K562 (cell line): ENCODE measurements around the gene MORC1. TPM values are rescaled to one million over a fixed set of nuclear protein-coding genes. Genes with fewer than 3 reads are reported as not detected.

ENCODE experiments used
- ATAC-seq: fragments of 200-7000 bp; cut with Tn5 transposase; 3 replicates; pipeline ENCODE4 v1.9.1; 2020; ENCODE audit warnings: moderate library complexity
- BruUV-seq: library from RNA; stranded (reverse); fragments of 400-500 nt; replicated peaks from 2 replicates; lab custom pipeline; 2021; lab: Mats Ljungman, UMichigan
- CTCF ChIA-PET: fragments of 300-600 bp; formaldehyde crosslinking; extraction: SDS; loops from one replicate; lab custom pipeline; 2021; ENCODE audit warnings: low intra/inter-chr PET ratio; lab: Yijun Ruan, JAX
- POLR2A ChIA-PET: fragments of 300-600, 350-650 bp; sonication (Branson Sonifier 250); formaldehyde crosslinking; extraction: SDS; loops from one replicate; lab custom pipeline; 2021; ENCODE audit warnings: antibody characterized with exemption, inconsistent platforms; lab: Yijun Ruan, JAX
- DNase-seq, 4 experiments: peaks; one replicate each; pipeline versions ENCODE4 v3.0.0 to v3.0.0-alpha.2; 2011 to 2018; ENCODE audit warnings: low spot score in 3 of 4, mixed read lengths in 3 of 4; ENCODE audit errors: extremely low read depth in 1 of 4
- FAIRE-seq: peaks from 2 replicates; lab custom pipeline; 2011; peaks lifted over from hg19 to GRCh38; lab: Jason Lieb, UNC
- H2AFZ ChIP-seq: 2 replicates; pipeline ENCODE4 v1.6.0; 2011; ENCODE audit warnings: low read depth, low read length, control low read depth, inconsistent platforms
- H3K27ac ChIP-seq: fragments of 200-600 bp; 3 replicates; pipeline ENCODE4 v1.8.0; 2011; ENCODE audit warnings: low read depth, mild to moderate bottlenecking, control low read depth, inconsistent platforms, low read length, moderate library complexity, mixed read lengths; ENCODE audit errors: extremely low read depth
- H3K27me3 ChIP-seq, 2 experiments: fragments of 300-600 bp in 1 of 2; 2 replicates in 1 of 2; 3 replicates in 1 of 2; pipeline versions ENCODE4 v1.6.0 to v1.8.0; 2011; ENCODE audit warnings: inconsistent platforms in 2 of 2, low read length in 2 of 2, mild to moderate bottlenecking in 1 of 2, mixed read lengths in 1 of 2, moderate library complexity in 1 of 2; ENCODE audit not compliant: control insufficient read depth in 2 of 2, insufficient read depth in 2 of 2
- H3K36me3 ChIP-seq: fragments of 300-600 bp; 3 replicates; pipeline ENCODE4 v1.8.0; 2011; ENCODE audit warnings: mild to moderate bottlenecking, low read length, inconsistent platforms; ENCODE audit not compliant: control insufficient read depth, insufficient read depth
- H3K4me1 ChIP-seq, 2 experiments: fragments of 200-600 bp in 1 of 2; replicated peaks in 1 of 2; 2 replicates in 1 of 2; 3 replicates in 1 of 2; pipeline versions ENCODE4 v1.5.1 to v1.8.0; 2011; ENCODE audit warnings: inconsistent platforms in 2 of 2, low read length in 2 of 2, mild to moderate bottlenecking in 1 of 2, mixed read lengths in 1 of 2, moderate library complexity in 1 of 2; ENCODE audit not compliant: control insufficient read depth in 2 of 2, insufficient read depth in 2 of 2
- H3K4me2 ChIP-seq: 2 replicates; pipeline ENCODE4 v1.6.1; 2011; ENCODE audit warnings: low read length, control low read depth, inconsistent platforms, mixed read lengths; ENCODE audit not compliant: insufficient read depth
- H3K4me3 ChIP-seq: fragments of 200-600 bp; sonication (generic), shearing (Covaris generic); 2 replicates; pipeline ENCODE4 v1.5.1; 2016; ENCODE audit warnings: control low read depth, inconsistent platforms
- H3K79me2 ChIP-seq: fragments of 200-600 bp; 3 replicates; pipeline ENCODE4 v1.8.0; 2011; ENCODE audit warnings: low read length, inconsistent platforms; ENCODE audit not compliant: control insufficient read depth, insufficient read depth
- H3K9ac ChIP-seq, 2 experiments: 2 replicates each; pipeline versions ENCODE4 v1.6.0 to v1.6.1; 2011; ENCODE audit warnings: low read depth in 2 of 2, low read length in 2 of 2, control low read depth in 1 of 2, inconsistent platforms in 1 of 2, mild to moderate bottlenecking in 1 of 2, mixed read lengths in 1 of 2; ENCODE audit not compliant: insufficient read depth in 1 of 2
- H3K9me1 ChIP-seq: one replicate; pipeline ENCODE4 v1.6.0; 2011; ENCODE audit warnings: inconsistent platforms, mild to moderate bottlenecking, low read length, moderate library complexity; ENCODE audit not compliant: control insufficient read depth, insufficient read depth
- H3K9me3 ChIP-seq: replicated peaks from 2 replicates; pipeline ENCODE4 v1.5.1; 2011; ENCODE audit warnings: low read depth, low read length, inconsistent platforms; ENCODE audit not compliant: control insufficient read depth, insufficient read depth
- H4K20me1 ChIP-seq: replicated peaks from 2 replicates; pipeline ENCODE4 v1.6.1; 2011; ENCODE audit warnings: low read length, inconsistent platforms, mixed read lengths; ENCODE audit not compliant: control insufficient read depth, insufficient read depth
- BACH1 ChIP-seq: fragments of 200-800 bp; sonication (Bioruptor generic); IDR thresholded peaks from 2 replicates; pipeline ENCODE4 v1.6.1; 2016; ENCODE audit warnings: missing genetic modification characterization, missing compliant biosample characterization
- CXXC5 ChIP-seq: fragments of 250-450 bp; sonication (Bioruptor Pico); IDR thresholded peaks from 2 replicates; pipeline ENCODE4 v1.8.0; 2022; ENCODE audit warnings: inconsistent platforms, mild to moderate bottlenecking, moderate library complexity
- DACH1 ChIP-seq: fragments of 450-650 bp; IDR thresholded peaks from 2 replicates; pipeline ENCODE4 v1.6.1; 2018; ENCODE audit not compliant: partially characterized antibody
- EP400 ChIP-seq: fragments of 450-650 bp; IDR thresholded peaks from 2 replicates; pipeline ENCODE4 v1.6.1; 2017; ENCODE audit warnings: antibody characterized with exemption, mild to moderate bottlenecking, moderate library complexity
- ESRRA ChIP-seq: fragments of 450-650 bp; IDR thresholded peaks from 2 replicates; pipeline ENCODE4 v1.6.1; 2014; ENCODE audit warnings: low read depth, mild to moderate bottlenecking, moderate library complexity, borderline replicate concordance
- POLR2G ChIP-seq: fragments of 200-400 bp; formaldehyde crosslinking; IDR thresholded peaks from 2 replicates; pipeline ENCODE4 v1.6.1; 2017; ENCODE audit warnings: low read depth, mild to moderate bottlenecking, antibody characterized with exemption, low read length, moderate library complexity
- TAF7 ChIP-seq: fragments of 450-650 bp; IDR thresholded peaks from 2 replicates; pipeline ENCODE4 v1.6.1; 2016; ENCODE audit warnings: missing genetic modification characterization, missing compliant biosample characterization
- THRA ChIP-seq: fragments of 450-650 bp; IDR thresholded peaks from 2 replicates; pipeline ENCODE4 v1.6.1; 2017; ENCODE audit warnings: mild to moderate bottlenecking, moderate library complexity
- TRIM24 ChIP-seq, 2 experiments: fragments of 450-650 bp; IDR thresholded peaks; 2 replicates each; pipeline ENCODE4 v1.6.1; 2016
- ZNF232 ChIP-seq: sonication (generic); formaldehyde crosslinking; IDR thresholded peaks from 2 replicates; pipeline ENCODE4 v1.8.0; 2022; ENCODE audit warnings: mild to moderate bottlenecking, missing genetic modification reagents
- ZNF445 ChIP-seq: fragments of 250-450 bp; sonication (Bioruptor Pico); IDR thresholded peaks from 2 replicates; pipeline ENCODE4 v1.4.0; 2020; ENCODE audit warnings: low read depth, mild to moderate bottlenecking, moderate library complexity
- ZNF584 ChIP-seq: fragments of 200-800 bp; sonication (Bioruptor generic); IDR thresholded peaks from 2 replicates; pipeline ENCODE4 v1.6.1; 2016; ENCODE audit warnings: low read depth, mild to moderate bottlenecking, missing genetic modification characterization, missing compliant biosample characterization
- WGBS: fragments of 100-300 bp; shearing (Covaris generic); methylation state at CpG from one replicate; pipeline ENCODE4 v1.1.6; 2016; ENCODE audit warnings: low coverage, mixed read lengths; ENCODE audit not compliant: insufficient coverage; ENCODE audit errors: missing lambda C conversion rate; 5-methylcytosine and 5-hydroxymethylcytosine counted together
- in situ Hi-C: fragments of 300-500 bp; cut with MboI; formaldehyde crosslinking; loops from 4 replicates; pipeline ENCODE4 v1.15.0; 2018; ENCODE audit warnings: inconsistent platforms, mixed read lengths
- intact Hi-C: fragments of 100-400 bp; cut with micrococcal nuclease; formaldehyde crosslinking; loops from 2 replicates; pipeline ENCODE4 v1.14.2; 2022
- polyA plus RNA-seq, 8 experiments: library from polyadenylated mRNA; depleted of rRNA in 4 of 8; stranded (reverse) in 5 of 8; unstranded in 3 of 8; fragments of >200 nt; fragmentation: Nextera tagmentation in 2 of 8; fragmentation: Illumina TruSeq in 1 of 8; extraction: Ambion mirVana in 2 of 8; extraction: Trizol in 1 of 8; gene quantifications; 2 replicates each; pipeline versions ENCODE4 v1.2.1 to v1.2.3, GENCODE V29; 2011 to 2014; ENCODE audit warnings: inconsistent platforms in 1 of 8, missing spikeins in 1 of 8
- total RNA-seq, 7 experiments: library from RNA; depleted of rRNA in 6 of 7; stranded (reverse); fragments of >200 nt in 6 of 7; fragmentation: Illumina TruSeq in 2 of 7; extraction: Trizol in 2 of 7; gene quantifications; 2 replicates each; pipeline versions ENCODE4 v1.2.1 to v1.2.3, GENCODE V29; 2011 to 2021; ENCODE audit warnings: low replicate concordance in 1 of 7

The MORC1 gene
- total and polyA plus RNA-seq, 9 of the 15 experiments (the other 6 are each of a cell fraction or from before 2014, with no cell fraction given) = 0.08 to 0.41 (median 0.30) TPM; not detected in 1

GRCh38 chr3:109115451-109115850, 2.5 kb downstream of the MORC1 start:
- no peak for FAIRE-seq
- intact Hi-C loops = no loop called here
- no peak for TF ChIP-seq EP400
- TF ChIP-seq ZNF232 (CRISPR knock-in tag) = no peak
- TF ChIP-seq POLR2G = no peak
- TF ChIP-seq CXXC5 = no peak
- no peak for TF ChIP-seq TRIM24 (IDR thresholded peaks at IDR 0.05)
- no peak for TF ChIP-seq BACH1 (tag)
- TF ChIP-seq ZNF445 (CRISPR knock-in tag) = no peak
- TF ChIP-seq ZNF584 = no peak
- TF ChIP-seq TAF7 (tag) = no peak
- no peak for TF ChIP-seq THRA
- no peak for TF ChIP-seq DACH1
- no peak for TF ChIP-seq ESRRA
- BruUV-seq = no TSS peak
- Histone ChIP-seq H3K36me3 (no peaks in the 10 kb centered on the region), H3K9me3 (no peaks in the 10 kb centered on the region), H3K27ac (no peak overlapping the region), H3K27me3 (no peaks in the 10 kb centered on the region), H3K4me3 (no peak overlapping the region), H4K20me1 (no peaks in the 10 kb centered on the region), H3K4me2 (no peak overlapping the region), H3K79me2 (no peaks in the 10 kb centered on the region), H3K9me1 (no peaks in the 10 kb centered on the region), H2AFZ (no peak overlapping the region), H3K4me1 (peaks cover 0 to 5% of the 10 kb centered on the region in 2 experiments; a peak in 2 of 5 replicates), H3K9ac (no peak overlapping the region)
- CTCF ChIA-PET = no interaction called here
- in situ Hi-C loops = no loop called here
- 0% methylated on average over 2 of the region's 2 CpGs for WGBS
- DNase-seq = no peak
- ATAC-seq = no peak
- POLR2A ChIA-PET = no interaction called here
